ENCODE data around the gene VPS39. TPM values are rescaled to one million over a fixed set of nuclear protein-coding genes. Genes with fewer than 3 reads are reported as not detected.

The VPS39 gene
- total and polyA plus RNA-seq, 2 of the 8 experiments (the other 6 are each of a cell fraction or from before 2014, with no cell fraction given), result 34.4 to 36.6 TPM

- no peak for TF ChIP-seq TAF1 (IDR thresholded peaks at IDR 0.05; ENCODE audit: low read depth, low read length)
- no peak for TF ChIP-seq ATF2 (IDR thresholded peaks at IDR 0.05; ENCODE audit: low read length)
- TF ChIP-seq SIN3A (conservative IDR thresholded peaks at IDR 0.05 in 1 of 2, IDR thresholded peaks at IDR 0.05 in 1 of 2; ENCODE audit: low read depth in 1 of 2, low read length in 2 of 2), result no peak
- TF ChIP-seq HDAC6 (IDR thresholded peaks at IDR 0.05; ENCODE audit: low read depth, low read length), result no peak
- TF ChIP-seq SRF (IDR thresholded peaks at IDR 0.05; ENCODE audit: low read depth, low read length), result no peak
- no peak for TF ChIP-seq SUZ12 (IDR thresholded peaks at IDR 0.05; ENCODE audit: low read length)
- no peak for TF ChIP-seq FOSL1 (IDR thresholded peaks at IDR 0.05; ENCODE audit: insufficient read depth, low read depth, low read length)
Measured at GRCh38 chr15:42233107-42233506, 25.0 kb upstream of the VPS39 start (continued).
